HEK293 (cell line): ENCODE results near the gene TOR2A.

Experiments
- BCL11B ChIP-seq: fragments of 450-650 bp; formaldehyde crosslinking; IDR thresholded peaks from 2 replicates; pipeline ENCODE4 v1.5.1; 2016; ENCODE audit warnings: low read depth, missing biosample characterization, missing genetic modification characterization
- HOXC10 ChIP-seq: sonication (generic); formaldehyde crosslinking; IDR thresholded peaks from 2 replicates; pipeline ENCODE4 v1.8.1; 2023; ENCODE audit warnings: mild to moderate bottlenecking, missing genetic modification reagents
- MZF1 ChIP-seq: fragments of 450-650 bp; formaldehyde crosslinking; IDR thresholded peaks from 2 replicates; pipeline ENCODE4 v1.5.1; 2017; ENCODE audit warnings: missing biosample characterization, missing genetic modification characterization, borderline replicate concordance
- OSR2 ChIP-seq: fragments of 450-650 bp; formaldehyde crosslinking; IDR thresholded peaks from 2 replicates; pipeline ENCODE4 v1.5.1; 2016; ENCODE audit warnings: missing biosample characterization, missing genetic modification characterization
- PRDM6 ChIP-seq: fragments of 450-650 bp; formaldehyde crosslinking; IDR thresholded peaks from 2 replicates; pipeline ENCODE4 v1.5.1; 2017; ENCODE audit warnings: missing biosample characterization, missing genetic modification characterization
- RBAK ChIP-seq: fragments of 450-650 bp; formaldehyde crosslinking; IDR thresholded peaks from 2 replicates; pipeline ENCODE4 v1.5.1; 2016; ENCODE audit warnings: missing biosample characterization, missing genetic modification characterization
- SCRT2 ChIP-seq: fragments of 450-650 bp; formaldehyde crosslinking; IDR thresholded peaks from 2 replicates; pipeline ENCODE4 v1.5.1; 2016; ENCODE audit warnings: missing biosample characterization, missing genetic modification characterization
- SP3 ChIP-seq: fragments of 450-650 bp; formaldehyde crosslinking; IDR thresholded peaks from 2 replicates; pipeline ENCODE4 v1.5.1; 2016; ENCODE audit warnings: missing biosample characterization, missing genetic modification characterization
- TSHZ1 ChIP-seq: fragments of 450-650 bp; formaldehyde crosslinking; IDR thresholded peaks from 2 replicates; pipeline ENCODE4 v1.5.1; 2016; ENCODE audit warnings: missing biosample characterization, missing genetic modification characterization, borderline replicate concordance
- ZBTB48 ChIP-seq: fragments of 450-650 bp; formaldehyde crosslinking; IDR thresholded peaks from 2 replicates; pipeline ENCODE4 v1.5.1; 2016; ENCODE audit warnings: missing biosample characterization, missing genetic modification characterization
- ZFP69B ChIP-seq: fragments of 450-650 bp; formaldehyde crosslinking; IDR thresholded peaks from 2 replicates; pipeline ENCODE4 v1.5.1; 2016; ENCODE audit warnings: missing biosample characterization, missing genetic modification characterization
- ZNF114 ChIP-seq: fragments of 450-650 bp; formaldehyde crosslinking; IDR thresholded peaks from 2 replicates; pipeline ENCODE4 v1.5.0; 2017; ENCODE audit warnings: missing biosample characterization, missing genetic modification characterization
- ZNF23 ChIP-seq: fragments of 450-650 bp; formaldehyde crosslinking; IDR thresholded peaks from 2 replicates; pipeline ENCODE4 v1.5.1; 2016; ENCODE audit warnings: missing biosample characterization, missing genetic modification characterization, borderline replicate concordance
- ZNF391 ChIP-seq: fragments of 450-650 bp; formaldehyde crosslinking; IDR thresholded peaks from 2 replicates; pipeline ENCODE4 v1.5.1; 2016; ENCODE audit warnings: low read depth, missing biosample characterization, missing genetic modification characterization, borderline replicate concordance
- ZNF416 ChIP-seq: fragments of 450-650 bp; formaldehyde crosslinking; IDR thresholded peaks from 2 replicates; pipeline ENCODE4 v1.5.1; 2016; ENCODE audit warnings: missing biosample characterization, missing genetic modification characterization
- ZNF48 ChIP-seq: fragments of 450-650 bp; formaldehyde crosslinking; IDR thresholded peaks from 2 replicates; pipeline ENCODE4 v1.5.1; 2016; ENCODE audit warnings: missing biosample characterization, missing genetic modification characterization
- ZNF529 ChIP-seq: fragments of 450-650 bp; formaldehyde crosslinking; IDR thresholded peaks from 2 replicates; pipeline ENCODE4 v1.5.1; 2017; ENCODE audit warnings: missing genetic modification characterization, missing biosample characterization; ENCODE audit not compliant: insufficient replicate concordance
- ZNF596 ChIP-seq: fragments of 450-650 bp; IDR thresholded peaks from 2 replicates; pipeline ENCODE4 v1.5.0; 2018; ENCODE audit warnings: missing biosample characterization, mild to moderate bottlenecking, missing genetic modification characterization, moderate library complexity
- ZNF610 ChIP-seq: fragments of 450-650 bp; formaldehyde crosslinking; IDR thresholded peaks from 2 replicates; pipeline ENCODE4 v1.5.1; 2016; ENCODE audit warnings: missing biosample characterization, missing genetic modification characterization, borderline replicate concordance
- ZNF654 ChIP-seq: fragments of 450-650 bp; formaldehyde crosslinking; IDR thresholded peaks from 2 replicates; pipeline ENCODE4 v1.5.1; 2016; ENCODE audit warnings: low read depth, missing biosample characterization, missing genetic modification characterization
- ZNF785 ChIP-seq: fragments of 450-650 bp; formaldehyde crosslinking; IDR thresholded peaks from 2 replicates; pipeline ENCODE4 v1.5.1; 2016; ENCODE audit warnings: missing biosample characterization, missing genetic modification characterization
- ZNF792 ChIP-seq: fragments of 450-650 bp; formaldehyde crosslinking; IDR thresholded peaks from 2 replicates; pipeline ENCODE4 v1.5.1; 2016; ENCODE audit warnings: missing biosample characterization, missing genetic modification characterization
- ZNF837 ChIP-seq: fragments of 450-650 bp; formaldehyde crosslinking; IDR thresholded peaks from 2 replicates; pipeline ENCODE4 v1.5.1; 2016; ENCODE audit warnings: missing biosample characterization, missing genetic modification characterization
- ZSCAN4 ChIP-seq: fragments of 450-650 bp; formaldehyde crosslinking; IDR thresholded peaks from 2 replicates; pipeline ENCODE4 v1.5.1; 2017; ENCODE audit warnings: missing biosample characterization, missing genetic modification characterization
- TF ChIP-seq, protein P1 (sequence below): fragments of 450-650 bp; formaldehyde crosslinking; IDR thresholded peaks from 2 replicates; pipeline ENCODE4 v1.5.1; 2016; ENCODE audit warnings: missing biosample characterization, missing genetic modification characterization, borderline replicate concordance
- TF ChIP-seq, protein P2 (sequence below): fragments of 450-650 bp; IDR thresholded peaks from 2 replicates; pipeline ENCODE4 v1.5.1; 2018; ENCODE audit warnings: missing biosample characterization, mild to moderate bottlenecking, missing genetic modification characterization
- TF ChIP-seq, protein P3 (sequence below): fragments of 450-650 bp; formaldehyde crosslinking; IDR thresholded peaks from 2 replicates; pipeline ENCODE4 v1.5.1; 2016; ENCODE audit warnings: missing biosample characterization, missing genetic modification characterization

Gene TOR2A

GRCh38 chr9:127770905-127771569 lies 35.9 kb upstream of the TOR2A start (continued):
- peak; percentile 98 for TF ChIP-seq SP3
- no peak for TF ChIP-seq ZNF654 (tag by site-specific recombination)
- no peak for TF ChIP-seq ZNF23 (tag by site-specific recombination)
- no peak for TF ChIP-seq ZNF48 (tag by site-specific recombination)
- TF ChIP-seq ZNF792, result no peak
- TF ChIP-seq ZNF416, result no peak
- TF ChIP-seq RBAK (tag by site-specific recombination), result no peak
- no peak for TF ChIP-seq ZNF785
- no peak for TF ChIP-seq MZF1 (tag by site-specific recombination)
- no peak for TF ChIP-seq ZBTB48 (tag by site-specific recombination)
- no peak for TF ChIP-seq BCL11B (tag by site-specific recombination)
- no peak for TF ChIP-seq ZNF837
- no peak for TF ChIP-seq TSHZ1 (tag by site-specific recombination)
- no peak for TF ChIP-seq SCRT2
- TF ChIP-seq HOXC10 (CRISPR knock-in tag), result no peak
- TF ChIP-seq, protein P1, sequence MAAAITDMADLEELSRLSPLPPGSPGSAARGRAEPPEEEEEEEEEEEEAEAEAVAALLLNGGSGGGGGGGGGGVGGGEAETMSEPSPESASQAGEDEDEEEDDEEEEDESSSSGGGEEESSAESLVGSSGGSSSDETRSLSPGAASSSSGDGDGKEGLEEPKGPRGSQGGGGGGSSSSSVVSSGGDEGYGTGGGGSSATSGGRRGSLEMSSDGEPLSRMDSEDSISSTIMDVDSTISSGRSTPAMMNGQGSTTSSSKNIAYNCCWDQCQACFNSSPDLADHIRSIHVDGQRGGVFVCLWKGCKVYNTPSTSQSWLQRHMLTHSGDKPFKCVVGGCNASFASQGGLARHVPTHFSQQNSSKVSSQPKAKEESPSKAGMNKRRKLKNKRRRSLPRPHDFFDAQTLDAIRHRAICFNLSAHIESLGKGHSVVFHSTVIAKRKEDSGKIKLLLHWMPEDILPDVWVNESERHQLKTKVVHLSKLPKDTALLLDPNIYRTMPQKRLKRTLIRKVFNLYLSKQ (tag by site-specific recombination), result no peak
- TF ChIP-seq ZSCAN4 (tag by site-specific recombination), result no peak
- TF ChIP-seq ZFP69B (tag by site-specific recombination), result no peak
- peak; percentile 53; the same call in 1 of the 2 replicates for TF ChIP-seq ZNF610 (tag by site-specific recombination)
- peak; percentile 15; the same call in 1 of the 2 replicates for TF ChIP-seq OSR2
- TF ChIP-seq, protein P2, sequence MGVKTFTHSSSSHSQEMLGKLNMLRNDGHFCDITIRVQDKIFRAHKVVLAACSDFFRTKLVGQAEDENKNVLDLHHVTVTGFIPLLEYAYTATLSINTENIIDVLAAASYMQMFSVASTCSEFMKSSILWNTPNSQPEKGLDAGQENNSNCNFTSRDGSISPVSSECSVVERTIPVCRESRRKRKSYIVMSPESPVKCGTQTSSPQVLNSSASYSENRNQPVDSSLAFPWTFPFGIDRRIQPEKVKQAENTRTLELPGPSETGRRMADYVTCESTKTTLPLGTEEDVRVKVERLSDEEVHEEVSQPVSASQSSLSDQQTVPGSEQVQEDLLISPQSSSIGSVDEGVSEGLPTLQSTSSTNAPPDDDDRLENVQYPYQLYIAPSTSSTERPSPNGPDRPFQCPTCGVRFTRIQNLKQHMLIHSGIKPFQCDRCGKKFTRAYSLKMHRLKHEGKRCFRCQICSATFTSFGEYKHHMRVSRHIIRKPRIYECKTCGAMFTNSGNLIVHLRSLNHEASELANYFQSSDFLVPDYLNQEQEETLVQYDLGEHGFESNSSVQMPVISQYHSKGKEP (tag by site-specific recombination), result no peak
- no peak for TF ChIP-seq ZNF529 (tag by site-specific recombination)
- TF ChIP-seq ZNF391 (tag by site-specific recombination), result no peak
- TF ChIP-seq PRDM6 (tag by site-specific recombination), result no peak
- TF ChIP-seq ZNF596 (tag by site-specific recombination), result no peak
- TF ChIP-seq, protein P3, sequence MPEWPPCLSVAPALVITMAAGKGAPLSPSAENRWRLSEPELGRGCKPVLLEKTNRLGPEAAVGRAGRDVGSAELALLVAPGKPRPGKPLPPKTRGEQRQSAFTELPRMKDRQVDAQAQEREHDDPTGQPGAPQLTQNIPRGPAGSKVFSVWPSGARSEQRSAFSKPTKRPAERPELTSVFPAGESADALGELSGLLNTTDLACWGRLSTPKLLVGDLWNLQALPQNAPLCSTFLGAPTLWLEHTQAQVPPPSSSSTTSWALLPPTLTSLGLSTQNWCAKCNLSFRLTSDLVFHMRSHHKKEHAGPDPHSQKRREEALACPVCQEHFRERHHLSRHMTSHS (tag by site-specific recombination), result no peak
- TF ChIP-seq ZNF114 (tag by site-specific recombination), result no peak
